Measurements from ENCODE around the gene CSNK2A2. TPM values are rescaled to one million over a fixed set of nuclear protein-coding genes. Genes with fewer than 3 reads are reported as not detected.

CSNK2A2 gene
- total RNA-seq, 2 experiments from 2014 or later = 57.8 to 72.5 TPM

DNA sequence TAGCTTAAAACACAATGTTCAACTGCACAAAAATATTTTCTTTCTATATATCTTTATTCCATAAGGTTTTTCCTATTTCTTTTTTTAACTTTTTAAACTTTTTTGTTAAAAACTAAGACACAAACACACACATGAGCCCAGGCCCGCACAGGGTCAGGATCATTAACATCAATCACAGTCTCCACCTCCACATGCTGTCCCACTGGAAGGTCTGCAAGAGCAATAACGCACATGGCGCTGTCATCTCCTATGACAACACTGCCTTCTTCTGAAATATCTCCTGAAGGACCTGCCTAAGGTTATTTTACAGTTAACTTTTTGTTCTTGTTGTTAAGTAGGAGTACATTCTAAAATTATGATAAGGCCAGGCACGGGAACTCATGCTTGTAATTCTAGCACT is 72.9 kb downstream of the CSNK2A2 start:
- no peak for ATAC-seq
- Mint-ChIP-seq H3K9me3 (ENCODE audit: low read depth) (no peaks in the 10 kb centered on the region), H3K4me3 (no peak overlapping the region), H3K4me1 (peaks cover 63% of the 10 kb centered on the region), H3K36me3 (peaks cover 4% of the 10 kb centered on the region), H3K27ac (no peak overlapping the region), H3K27me3 (no peaks in the 10 kb centered on the region)
- CTCF ChIA-PET = interaction anchor here (3.8 kb wide), 1 partner anchor 101 kb away, joined by 17 read pairs; no protein-coding TSS in a partner anchor
- DNase-seq = no peak

DNA sequence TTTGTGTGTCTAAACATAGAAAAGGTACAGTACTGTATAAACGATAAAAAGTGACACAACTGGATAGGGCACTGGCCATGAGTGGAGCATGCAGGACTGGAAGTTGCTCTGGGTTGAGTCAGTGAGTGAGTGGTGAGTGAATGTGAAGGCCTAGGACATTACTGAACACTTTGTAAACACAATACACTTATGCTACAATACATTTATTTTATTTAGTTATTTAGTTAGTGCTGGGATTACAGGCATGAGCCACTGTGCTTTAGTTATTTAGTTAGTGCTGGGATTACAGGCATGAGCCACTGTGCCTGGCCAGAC is 73.3 kb downstream of the CSNK2A2 start:
- no peaks in the 10 kb centered on the region for H3K9me3 Mint-ChIP-seq (ENCODE audit: low read depth)
- ATAC-seq (no peak), DNase-seq (no peak)
- peaks cover 63% of the 10 kb centered on the region for H3K4me1 Mint-ChIP-seq
- H3K36me3 Mint-ChIP-seq = peaks cover 4% of the 10 kb centered on the region
- H3K27me3 Mint-ChIP-seq = no peaks in the 10 kb centered on the region
- H3K27ac Mint-ChIP-seq = no peak overlapping the region
- CTCF ChIA-PET = no interaction called here
- no peak overlapping the region for H3K4me3 Mint-ChIP-seq

- H3K4me1 Mint-ChIP-seq = peaks cover 61% of the 10 kb centered on the region
- H3K4me3 Mint-ChIP-seq = no peak overlapping the region
- ATAC-seq (no peak), DNase-seq (peak; percentile 46)
- no peaks in the 10 kb centered on the region for H3K9me3 Mint-ChIP-seq (ENCODE audit: low read depth)
- no peaks in the 10 kb centered on the region for H3K27me3 Mint-ChIP-seq
- CTCF ChIA-PET = interaction anchor here (1.0 to 3.9 kb wide), 3 partner anchors 101 to 183 kb away, joined by 3 to 20 read pairs (median 3); no protein-coding TSS in a partner anchor
- H3K27ac Mint-ChIP-seq = peak overlapping the region; percentile 44
- H3K36me3 Mint-ChIP-seq = peaks cover 3% of the 10 kb centered on the region
Observed at GRCh38 chr16:58123896-58124600, 73.9 kb downstream of the CSNK2A2 start.

GRCh38 chr16:58121132-58121531 is 76.8 kb downstream of the CSNK2A2 start:
- ATAC-seq (no peak), DNase-seq (no peak)
- Mint-ChIP-seq H3K4me1 (peaks cover 38% of the 10 kb centered on the region), H3K4me3 (no peak overlapping the region), H3K27me3 (no peaks in the 10 kb centered on the region), H3K36me3 (peaks cover 9% of the 10 kb centered on the region), H3K27ac (no peak overlapping the region), H3K9me3 (ENCODE audit: low read depth) (no peaks in the 10 kb centered on the region)
- CTCF ChIA-PET = interaction anchor here (0.9 to 3.9 kb wide), 6 partner anchors 9 to 129 kb away, joined by 3 to 20 read pairs (median 4); partner anchors contain the start of gene MMP15

- H3K4me1 Mint-ChIP-seq = peaks cover 31% of the 10 kb centered on the region
- peaks cover 17% of the 10 kb centered on the region for H3K36me3 Mint-ChIP-seq
- CTCF ChIA-PET = interaction anchor here (1.3 to 3.9 kb wide), 2 partner anchors 9 to 97 kb away, joined by 3 to 20 read pairs; no protein-coding TSS in a partner anchor
Observed at GRCh38 chr16:58120234-58120633, 77.7 kb downstream of the CSNK2A2 start.

DNA sequence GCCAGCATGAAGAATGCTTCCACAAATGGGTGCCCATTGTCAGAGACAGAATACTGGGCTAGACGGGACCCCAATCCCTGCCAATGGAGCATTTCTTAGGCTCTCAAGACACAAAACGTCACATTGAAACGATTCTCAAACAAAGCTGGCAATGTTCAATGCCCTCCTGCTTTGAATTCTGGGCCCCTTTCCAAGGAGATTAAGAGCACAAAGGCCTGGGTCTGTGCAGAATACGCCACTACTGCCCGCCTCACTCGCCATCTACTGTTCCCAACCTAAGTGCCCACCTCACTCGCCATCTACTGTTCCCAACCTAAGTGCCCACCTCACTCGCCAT is 78.4 kb downstream of the CSNK2A2 start:
- DNase-seq (no peak), ATAC-seq (no peak)
- CTCF ChIA-PET = no interaction called here
- H3K27ac Mint-ChIP-seq = no peak overlapping the region
- H3K27me3 Mint-ChIP-seq = no peaks in the 10 kb centered on the region
- H3K9me3 Mint-ChIP-seq (ENCODE audit: low read depth) = no peaks in the 10 kb centered on the region
- peaks cover 23% of the 10 kb centered on the region for H3K36me3 Mint-ChIP-seq
- peaks cover 27% of the 10 kb centered on the region for H3K4me1 Mint-ChIP-seq
- H3K4me3 Mint-ChIP-seq = no peak overlapping the region

More at GRCh38 chr16:58120234-58120633, 77.7 kb downstream of the CSNK2A2 start:
- H3K27me3 Mint-ChIP-seq = no peaks in the 10 kb centered on the region
- ATAC-seq = no peak
- H3K9me3 Mint-ChIP-seq (ENCODE audit: low read depth) = no peaks in the 10 kb centered on the region
- no peak for DNase-seq
- no peak overlapping the region for H3K4me3 Mint-ChIP-seq
- no peak overlapping the region for H3K27ac Mint-ChIP-seq

- Mint-ChIP-seq H3K36me3 (peaks cover 24% of the 10 kb centered on the region), H3K4me1 (peaks cover 22% of the 10 kb centered on the region), H3K4me3 (no peak overlapping the region), H3K9me3 (ENCODE audit: low read depth) (no peaks in the 10 kb centered on the region), H3K27ac (no peak overlapping the region), H3K27me3 (no peaks in the 10 kb centered on the region)
- no peak for DNase-seq
- CTCF ChIA-PET = interaction anchor here (1.0 kb wide), 1 partner anchor 22 kb away, joined by 3 read pairs; no protein-coding TSS in a partner anchor
- ATAC-seq = no peak
Observed at GRCh38 chr16:58118801-58119508, 79.0 kb downstream of the CSNK2A2 start.

GRCh38 chr16:58116529-58116928 is 81.4 kb downstream of the CSNK2A2 start:
- CTCF ChIA-PET = interaction anchor here (1.1 kb wide), 1 partner anchor 9 kb away, joined by 3 read pairs; no protein-coding TSS in a partner anchor
- H3K4me1 Mint-ChIP-seq = peaks cover 9% of the 10 kb centered on the region
- no peaks in the 10 kb centered on the region for H3K9me3 Mint-ChIP-seq (ENCODE audit: low read depth)
- no peak overlapping the region for H3K27ac Mint-ChIP-seq
- ATAC-seq (no peak), DNase-seq (no peak)
- H3K4me3 Mint-ChIP-seq = no peak overlapping the region
- H3K27me3 Mint-ChIP-seq = no peaks in the 10 kb centered on the region
- peaks cover 38% of the 10 kb centered on the region for H3K36me3 Mint-ChIP-seq

DNA sequence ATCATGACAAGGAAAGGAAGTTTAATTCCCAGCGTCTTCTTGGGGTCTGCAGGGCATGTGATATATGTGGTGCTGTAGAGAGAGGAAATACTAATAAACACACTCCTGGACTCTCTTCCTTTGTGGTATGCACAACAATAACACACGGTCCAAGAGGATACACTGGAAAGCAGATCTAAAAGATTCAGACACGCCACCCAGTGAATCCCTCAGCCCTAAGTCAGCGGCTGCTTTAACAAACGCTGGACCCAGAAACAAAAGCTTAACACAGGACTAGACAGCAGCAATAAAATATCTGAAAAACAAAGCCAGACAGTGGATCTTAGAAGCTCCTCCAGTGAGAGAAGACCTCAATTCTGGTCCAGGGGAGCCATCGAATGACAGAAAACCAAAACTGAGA is 81.8 kb downstream of the CSNK2A2 start:
- DNase-seq (no peak), ATAC-seq (no peak)
- Mint-ChIP-seq H3K27me3 (no peaks in the 10 kb centered on the region), H3K4me1 (peaks cover 6% of the 10 kb centered on the region), H3K4me3 (no peak overlapping the region), H3K36me3 (peaks cover 37% of the 10 kb centered on the region), H3K27ac (no peak overlapping the region), H3K9me3 (ENCODE audit: low read depth) (no peaks in the 10 kb centered on the region)
- CTCF ChIA-PET = no interaction called here

- Mint-ChIP-seq H3K9me3 (ENCODE audit: low read depth) (no peaks in the 10 kb centered on the region), H3K4me1 (peaks cover 2% of the 10 kb centered on the region), H3K27ac (no peak overlapping the region), H3K4me3 (no peak overlapping the region), H3K36me3 (peaks cover 37% of the 10 kb centered on the region), H3K27me3 (no peaks in the 10 kb centered on the region)
- CTCF ChIA-PET = no interaction called here
- ATAC-seq = no peak
- DNase-seq = no peak
Observed at GRCh38 chr16:58114827-58115825, 82.8 kb downstream of the CSNK2A2 start.

DNA sequence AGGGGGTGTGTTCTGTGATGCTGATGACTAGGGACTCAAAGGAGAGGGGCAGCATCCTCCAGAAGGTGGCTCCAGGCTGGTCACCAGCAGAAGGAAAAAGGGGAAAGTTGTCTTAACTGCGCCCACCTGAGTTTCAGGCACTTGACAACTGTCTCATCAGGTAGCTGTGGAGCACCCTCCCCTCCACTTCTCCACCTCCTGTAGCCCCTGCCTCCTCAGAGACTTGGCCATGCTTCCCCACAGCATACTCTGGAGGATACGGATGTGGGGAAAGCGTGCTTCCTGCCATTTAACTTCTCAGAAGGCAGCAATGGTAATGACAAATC is 86.6 kb downstream of the CSNK2A2 start:
- Mint-ChIP-seq H3K4me3 (no peak overlapping the region), H3K4me1 (no peaks in the 10 kb centered on the region), H3K27me3 (no peaks in the 10 kb centered on the region), H3K36me3 (peaks cover 32% of the 10 kb centered on the region), H3K9me3 (ENCODE audit: low read depth) (no peaks in the 10 kb centered on the region), H3K27ac (no peak overlapping the region)
- CTCF ChIA-PET = interaction anchor here (0.6 kb wide), 1 partner anchor 14 kb away, joined by 3 read pairs; no protein-coding TSS in a partner anchor
- no peak for DNase-seq
- no peak for ATAC-seq

GRCh38 chr16:58110571-58111301 is 87.2 kb downstream of the CSNK2A2 start:
- Mint-ChIP-seq H3K4me3 (no peak overlapping the region), H3K27ac (no peak overlapping the region), H3K4me1 (peaks cover 2% of the 10 kb centered on the region), H3K36me3 (peaks cover 27% of the 10 kb centered on the region), H3K27me3 (no peaks in the 10 kb centered on the region), H3K9me3 (ENCODE audit: low read depth) (no peaks in the 10 kb centered on the region)
- DNase-seq (no peak), ATAC-seq (no peak)
- CTCF ChIA-PET = interaction anchor here (1.9 kb wide), 1 partner anchor 16 kb away, joined by 4 read pairs; no protein-coding TSS in a partner anchor
